ENCODE measurements around the gene CACNB1. TPM values are rescaled to one million over a fixed set of nuclear protein-coding genes. Genes with fewer than 3 reads are reported as not detected.

Gene CACNB1
- total and polyA plus RNA-seq, 10 of the 15 experiments (the other 5 are each of a cell fraction or from before 2014, with no cell fraction given), result 0.06 to 15.6 (median 6.3) TPM

DNA sequence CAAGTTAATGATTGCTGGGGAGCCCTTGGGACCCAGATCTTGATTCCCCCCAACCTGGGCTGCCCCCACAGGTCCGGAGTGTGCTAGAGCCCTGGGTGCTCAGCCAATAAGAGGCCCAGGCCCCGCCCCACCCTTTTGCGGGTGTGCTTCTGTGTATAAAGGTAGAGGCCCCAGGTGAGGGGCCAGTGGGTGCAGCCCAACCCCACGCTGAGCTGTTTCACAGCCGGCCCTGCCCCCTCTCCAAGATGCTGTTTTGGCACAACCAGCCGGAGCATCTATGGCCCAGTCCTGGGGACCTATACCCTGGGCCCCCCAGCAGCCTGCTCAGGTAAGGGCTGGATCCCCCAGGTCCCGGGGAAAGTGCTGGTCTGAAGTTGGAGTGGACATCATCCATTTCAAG, 40.1 kb upstream of the CACNB1 start (continued):
- TF ChIP-seq, protein P1, sequence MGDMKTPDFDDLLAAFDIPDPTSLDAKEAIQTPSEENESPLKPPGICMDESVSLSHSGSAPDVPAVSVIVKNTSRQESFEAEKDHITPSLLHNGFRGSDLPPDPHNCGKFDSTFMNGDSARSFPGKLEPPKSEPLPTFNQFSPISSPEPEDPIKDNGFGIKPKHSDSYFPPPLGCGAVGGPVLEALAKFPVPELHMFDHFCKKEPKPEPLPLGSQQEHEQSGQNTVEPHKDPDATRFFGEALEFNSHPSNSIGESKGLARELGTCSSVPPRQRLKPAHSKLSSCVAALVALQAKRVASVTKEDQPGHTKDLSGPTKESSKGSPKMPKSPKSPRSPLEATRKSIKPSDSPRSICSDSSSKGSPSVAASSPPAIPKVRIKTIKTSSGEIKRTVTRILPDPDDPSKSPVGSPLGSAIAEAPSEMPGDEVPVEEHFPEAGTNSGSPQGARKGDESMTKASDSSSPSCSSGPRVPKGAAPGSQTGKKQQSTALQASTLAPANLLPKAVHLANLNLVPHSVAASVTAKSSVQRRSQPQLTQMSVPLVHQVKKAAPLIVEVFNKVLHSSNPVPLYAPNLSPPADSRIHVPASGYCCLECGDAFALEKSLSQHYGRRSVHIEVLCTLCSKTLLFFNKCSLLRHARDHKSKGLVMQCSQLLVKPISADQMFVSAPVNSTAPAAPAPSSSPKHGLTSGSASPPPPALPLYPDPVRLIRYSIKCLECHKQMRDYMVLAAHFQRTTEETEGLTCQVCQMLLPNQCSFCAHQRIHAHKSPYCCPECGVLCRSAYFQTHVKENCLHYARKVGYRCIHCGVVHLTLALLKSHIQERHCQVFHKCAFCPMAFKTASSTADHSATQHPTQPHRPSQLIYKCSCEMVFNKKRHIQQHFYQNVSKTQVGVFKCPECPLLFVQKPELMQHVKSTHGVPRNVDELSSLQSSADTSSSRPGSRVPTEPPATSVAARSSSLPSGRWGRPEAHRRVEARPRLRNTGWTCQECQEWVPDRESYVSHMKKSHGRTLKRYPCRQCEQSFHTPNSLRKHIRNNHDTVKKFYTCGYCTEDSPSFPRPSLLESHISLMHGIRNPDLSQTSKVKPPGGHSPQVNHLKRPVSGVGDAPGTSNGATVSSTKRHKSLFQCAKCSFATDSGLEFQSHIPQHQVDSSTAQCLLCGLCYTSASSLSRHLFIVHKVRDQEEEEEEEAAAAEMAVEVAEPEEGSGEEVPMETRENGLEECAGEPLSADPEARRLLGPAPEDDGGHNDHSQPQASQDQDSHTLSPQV (IDR thresholded peaks at IDR 0.05), result no peak
- TF ChIP-seq HDGF (IDR thresholded peaks at IDR 0.05) (no peak), RCOR1 (conservative IDR thresholded peaks at IDR 0.05; ENCODE audit: low read depth, low read length) (no peak)
- TF ChIP-seq, protein P2, sequence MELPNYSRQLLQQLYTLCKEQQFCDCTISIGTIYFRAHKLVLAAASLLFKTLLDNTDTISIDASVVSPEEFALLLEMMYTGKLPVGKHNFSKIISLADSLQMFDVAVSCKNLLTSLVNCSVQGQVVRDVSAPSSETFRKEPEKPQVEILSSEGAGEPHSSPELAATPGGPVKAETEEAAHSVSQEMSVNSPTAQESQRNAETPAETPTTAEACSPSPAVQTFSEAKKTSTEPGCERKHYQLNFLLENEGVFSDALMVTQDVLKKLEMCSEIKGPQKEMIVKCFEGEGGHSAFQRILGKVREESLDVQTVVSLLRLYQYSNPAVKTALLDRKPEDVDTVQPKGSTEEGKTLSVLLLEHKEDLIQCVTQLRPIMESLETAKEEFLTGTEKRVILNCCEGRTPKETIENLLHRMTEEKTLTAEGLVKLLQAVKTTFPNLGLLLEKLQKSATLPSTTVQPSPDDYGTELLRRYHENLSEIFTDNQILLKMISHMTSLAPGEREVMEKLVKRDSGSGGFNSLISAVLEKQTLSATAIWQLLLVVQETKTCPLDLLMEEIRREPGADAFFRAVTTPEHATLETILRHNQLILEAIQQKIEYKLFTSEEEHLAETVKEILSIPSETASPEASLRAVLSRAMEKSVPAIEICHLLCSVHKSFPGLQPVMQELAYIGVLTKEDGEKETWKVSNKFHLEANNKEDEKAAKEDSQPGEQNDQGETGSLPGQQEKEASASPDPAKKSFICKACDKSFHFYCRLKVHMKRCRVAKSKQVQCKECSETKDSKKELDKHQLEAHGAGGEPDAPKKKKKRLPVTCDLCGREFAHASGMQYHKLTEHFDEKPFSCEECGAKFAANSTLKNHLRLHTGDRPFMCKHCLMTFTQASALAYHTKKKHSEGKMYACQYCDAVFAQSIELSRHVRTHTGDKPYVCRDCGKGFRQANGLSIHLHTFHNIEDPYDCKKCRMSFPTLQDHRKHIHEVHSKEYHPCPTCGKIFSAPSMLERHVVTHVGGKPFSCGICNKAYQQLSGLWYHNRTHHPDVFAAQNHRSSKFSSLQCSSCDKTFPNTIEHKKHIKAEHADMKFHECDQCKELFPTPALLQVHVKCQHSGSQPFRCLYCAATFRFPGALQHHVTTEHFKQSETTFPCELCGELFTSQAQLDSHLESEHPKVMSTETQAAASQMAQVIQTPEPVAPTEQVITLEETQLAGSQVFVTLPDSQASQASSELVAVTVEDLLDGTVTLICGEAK (IDR thresholded peaks at IDR 0.05; ENCODE audit: borderline replicate concordance), result no peak
